D341Med (cell line): Measurements from ENCODE around the gene ALKBH7.
A peak's percentile ranks its signal among the peaks of the same experiment; 100 is the strongest.
"Not testable (repeated sequence)": the region's sequence is repeated elsewhere in the genome, so short reads cannot be mapped to it uniquely, and the experiment has no call there.

Source experiments
- DNase-seq: peaks from one replicate; pipeline ENCODE4 v3.0.0; 2012; ENCODE audit warnings: low spot score

Gene ALKBH7

GRCh38 chr19:6400062-6400944, 27.7 kb downstream of the ALKBH7 start:
- not testable (repeated sequence) for DNase-seq

- no peak for DNase-seq
Observed at GRCh38 chr19:6402058-6402457, 29.5 kb downstream of the ALKBH7 start.

GRCh38 chr19:6402837-6403608, 30.4 kb downstream of the ALKBH7 start:
- no peak for DNase-seq

- DNase-seq: no peak
Observed at GRCh38 chr19:6406401-6406800, 33.8 kb downstream of the ALKBH7 start.

- DNase-seq: no peak
Observed at GRCh38 chr19:6409346-6409745, 36.8 kb downstream of the ALKBH7 start.

GRCh38 chr19:6412061-6412446, 39.5 kb downstream of the ALKBH7 start:
- DNase-seq: no peak

- peak; percentile 78 for DNase-seq
Observed at GRCh38 chr19:6412447-6413091, 40.0 kb downstream of the ALKBH7 start.

- DNase-seq: no peak
Observed at GRCh38 chr19:6413291-6413690, 40.7 kb downstream of the ALKBH7 start.

GRCh38 chr19:6413721-6414643, 41.4 kb downstream of the ALKBH7 start:
- DNase-seq: no peak

- no peak for DNase-seq
Observed at GRCh38 chr19:6414793-6415590, 42.4 kb downstream of the ALKBH7 start.

GRCh38 chr19:6415591-6416190, 43.1 kb downstream of the ALKBH7 start:
- no peak for DNase-seq

GRCh38 chr19:6416658-6417405, 44.2 kb downstream of the ALKBH7 start:
- DNase-seq: no peak

GRCh38 chr19:6417713-6418561, 45.3 kb downstream of the ALKBH7 start:
- DNase-seq: no peak

GRCh38 chr19:6418562-6418932, 46.0 kb downstream of the ALKBH7 start:
- DNase-seq: no peak

- no peak for DNase-seq
Observed at GRCh38 chr19:6421075-6422014, 48.8 kb downstream of the ALKBH7 start.

- peak; percentile 60 for DNase-seq
Observed at GRCh38 chr19:6423499-6424194, 51.1 kb downstream of the ALKBH7 start.
